ENCODE results near the gene TMEM229B.

Gene TMEM229B

GRCh38 chr14:67491285-67491684 lies 2.8 kb upstream of the TMEM229B start:
- DNase-seq (ENCODE audit: low read depth), result no peak
- H3K4me3 ChIP-seq (replicated peaks; ENCODE audit: low read depth, low read length), result no peak overlapping the region
- TF ChIP-seq CTCF (IDR thresholded peaks at IDR 0.05; ENCODE audit: low read length, missing control alignments), result no peak

- H3K4me3 ChIP-seq (replicated peaks; ENCODE audit: low read depth, low read length), result no peak overlapping the region
- TF ChIP-seq CTCF (IDR thresholded peaks at IDR 0.05; ENCODE audit: low read length, missing control alignments), result no peak
- DNase-seq (ENCODE audit: low read depth), result no peak
Measured at GRCh38 chr14:67490196-67490595, 1.7 kb upstream of the TMEM229B start.

- TF ChIP-seq CTCF (IDR thresholded peaks at IDR 0.05; ENCODE audit: low read length, missing control alignments), result no peak
- no peak for DNase-seq (ENCODE audit: low read depth)
- no peak overlapping the region for H3K4me3 ChIP-seq (replicated peaks; ENCODE audit: low read depth, low read length)
Measured at GRCh38 chr14:67487332-67487731, 1.2 kb downstream of the TMEM229B start.

- no peak overlapping the region for H3K4me3 ChIP-seq (replicated peaks; ENCODE audit: low read depth, low read length)
- no peak for DNase-seq (ENCODE audit: low read depth)
- TF ChIP-seq CTCF (IDR thresholded peaks at IDR 0.05; ENCODE audit: low read length, missing control alignments), result no peak
Measured at GRCh38 chr14:67486890-67487289, 1.6 kb downstream of the TMEM229B start.

GRCh38 chr14:67485501-67486095 lies 2.9 kb downstream of the TMEM229B start:
- TF ChIP-seq CTCF (IDR thresholded peaks at IDR 0.05; ENCODE audit: low read length, missing control alignments), result no peak
- peak; percentile 46 for DNase-seq (ENCODE audit: low read depth)

GRCh38 chr14:67483579-67484285 lies 4.8 kb downstream of the TMEM229B start:
- no peak for TF ChIP-seq CTCF (IDR thresholded peaks at IDR 0.05; ENCODE audit: low read length, missing control alignments)
- no peak overlapping the region for H3K4me3 ChIP-seq (replicated peaks; ENCODE audit: low read depth, low read length)
- no peak for DNase-seq (ENCODE audit: low read depth)

More at GRCh38 chr14:67485501-67486095, 2.9 kb downstream of the TMEM229B start:
- H3K4me3 ChIP-seq (replicated peaks; ENCODE audit: low read depth, low read length), result no peak overlapping the region

All from fibroblast of pulmonary artery (primary cell).